Activated CD4-positive, alpha-beta memory T cell treated with anti-CD3 and anti-CD28 coated beads for 36 hours (primary cell): ENCODE data around the gene SGPP1. TPM values are rescaled to one million over a fixed set of nuclear protein-coding genes. Genes with fewer than 3 reads are reported as not detected.
"Not testable (repeated sequence)": the region's sequence is repeated elsewhere in the genome, so short reads cannot be mapped to it uniquely, and the experiment has no call there.

Experiments used
- CTCF ChIA-PET: fragments of 350-600 bp; sonication (Branson Sonifier 250); formaldehyde crosslinking; loops from one replicate; lab custom pipeline; 2021; ENCODE audit warnings: antibody characterized with exemption, inconsistent platforms; lab: Charles Lee
- POLR2A ChIA-PET: fragments of 350-600 bp; sonication (Branson Sonifier 250); formaldehyde crosslinking; loops from one replicate; lab custom pipeline; 2021; ENCODE audit warnings: antibody characterized with exemption; lab: Charles Lee
- DNase-seq: peaks from one replicate; pipeline ENCODE4 v3.0.0-alpha.2; 2020
- H3K27ac Mint-ChIP-seq: one replicate; pipeline ENCODE4 v1.8.0; 2021; ENCODE audit warnings: mixed read lengths
- H3K27me3 Mint-ChIP-seq: one replicate; pipeline ENCODE4 v1.8.0; 2021; ENCODE audit warnings: mixed read lengths
- H3K36me3 Mint-ChIP-seq: one replicate; pipeline ENCODE4 v1.8.0; 2021; ENCODE audit warnings: mixed read lengths
- H3K4me1 Mint-ChIP-seq: one replicate; pipeline ENCODE4 v1.8.0; 2021; ENCODE audit warnings: low read depth, mixed read lengths
- H3K4me3 Mint-ChIP-seq: one replicate; pipeline ENCODE4 v1.8.0; 2021; ENCODE audit warnings: mild to moderate bottlenecking, mixed read lengths
- H3K9me3 Mint-ChIP-seq: one replicate; pipeline ENCODE4 v1.8.0; 2021; ENCODE audit warnings: mixed read lengths
- intact Hi-C: fragments of 100-400 bp; cut with micrococcal nuclease; formaldehyde crosslinking; loops from one replicate; pipeline ENCODE4 v1.15.1; 2023
- total RNA-seq, 2 experiments: library from RNA; stranded (reverse); gene quantifications; one replicate each; pipeline ENCODE4 v1.2.3, GENCODE V29; 2021

SGPP1 gene
- total RNA-seq, 2 experiments from 2014 or later = 10.5 to 11.3 TPM

DNA sequence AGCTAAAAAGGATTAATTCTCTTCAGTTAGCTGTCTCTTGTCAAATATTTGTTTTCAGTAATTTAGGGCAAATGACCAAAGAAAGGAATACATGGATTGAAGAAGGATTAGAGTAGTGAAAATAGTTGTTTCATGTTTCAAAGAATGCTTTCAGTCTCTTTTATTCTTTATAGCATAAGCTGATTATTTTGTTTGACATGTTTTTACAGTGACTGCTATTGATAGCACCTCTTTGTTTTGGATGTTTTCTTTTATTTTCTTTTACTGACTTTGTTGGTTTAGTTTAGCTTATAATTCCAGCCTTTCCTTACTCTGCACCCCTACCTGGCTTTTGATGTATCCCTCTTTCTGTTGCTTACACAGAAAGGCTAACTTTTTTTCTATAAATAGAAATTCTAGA is 29.3 kb upstream of the SGPP1 start:
- ChIA-PET POLR2A (no interaction called here), CTCF (interaction anchor here (1.0 to 1.3 kb wide), 2 partner anchors 9 to 13 kb away, joined by 4 to 5 read pairs; no protein-coding TSS in a partner anchor)
- Mint-ChIP-seq H3K27me3 (no peaks in the 10 kb centered on the region), H3K4me1 (peaks cover 10% of the 10 kb centered on the region), H3K4me3 (no peak overlapping the region), H3K27ac (no peak overlapping the region), H3K9me3 (no peaks in the 10 kb centered on the region), H3K36me3 (no peaks in the 10 kb centered on the region)
- intact Hi-C loops = no loop called here
- DNase-seq = no peak

DNA sequence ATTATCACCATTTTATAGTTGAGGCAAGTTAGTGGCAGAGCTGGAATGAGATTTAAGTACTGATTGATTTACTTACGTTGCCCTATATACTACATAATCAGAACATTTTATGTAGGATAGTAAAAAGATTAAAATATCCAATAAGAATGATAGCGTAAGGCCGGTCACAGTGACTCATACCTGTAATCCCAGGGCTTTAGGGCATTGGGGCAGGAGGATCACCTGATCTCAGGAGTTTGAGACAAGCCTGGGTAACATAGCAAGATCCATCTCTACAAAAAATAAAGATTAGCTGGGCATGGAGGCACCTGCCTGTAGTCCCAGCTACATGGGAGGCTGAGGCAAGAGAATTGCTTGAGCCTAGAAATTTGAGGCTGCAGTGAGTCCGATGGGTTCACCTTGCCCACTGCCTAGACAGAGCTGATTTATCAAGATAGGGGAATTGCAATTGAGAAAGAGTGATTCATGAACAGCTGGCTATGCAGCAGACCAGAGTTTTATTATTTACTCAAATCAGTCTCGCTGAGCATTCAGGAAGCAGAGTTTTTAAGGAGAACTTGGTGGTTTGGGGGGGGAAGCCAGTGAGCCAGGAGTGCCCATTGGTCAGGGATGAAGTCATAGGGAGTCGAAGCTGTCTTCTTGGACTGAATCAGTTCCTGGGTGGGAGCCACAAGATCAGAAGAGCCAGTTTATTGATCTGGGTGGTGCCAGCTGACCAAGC is 24.7 kb upstream of the SGPP1 start:
- no peak overlapping the region for H3K27ac Mint-ChIP-seq
- no peaks in the 10 kb centered on the region for H3K4me1 Mint-ChIP-seq
- ChIA-PET POLR2A (no interaction called here), CTCF (interaction anchor here (1.0 kb wide), 1 partner anchor 24 kb away, joined by 3 read pairs; no protein-coding TSS in a partner anchor)
- no peaks in the 10 kb centered on the region for H3K27me3 Mint-ChIP-seq
- no peak overlapping the region for H3K4me3 Mint-ChIP-seq
- intact Hi-C loops = no loop called here
- no peaks in the 10 kb centered on the region for H3K36me3 Mint-ChIP-seq
- peak; percentile 22 for DNase-seq
- no peaks in the 10 kb centered on the region for H3K9me3 Mint-ChIP-seq

DNA sequence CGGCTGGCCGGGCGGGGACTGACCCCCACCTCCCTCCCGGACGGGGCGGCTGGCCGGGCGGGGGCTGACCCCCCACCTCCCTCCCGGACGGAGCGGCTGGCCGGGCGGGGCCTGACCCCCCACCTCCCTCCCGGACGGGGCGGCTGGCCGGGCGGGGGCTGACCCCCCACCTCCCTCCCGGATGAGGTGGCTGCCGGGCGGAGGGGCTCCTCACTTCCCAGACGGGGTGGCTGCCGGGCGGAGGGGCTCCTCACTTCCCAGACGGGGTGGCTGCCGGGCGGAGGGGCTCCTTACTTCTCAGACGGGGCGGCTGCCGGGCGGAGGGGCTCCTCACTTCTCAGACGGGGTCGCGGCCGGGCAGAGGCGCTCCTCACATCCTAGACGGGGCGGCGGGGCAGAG is 23.2 kb upstream of the SGPP1 start:
- H3K36me3 Mint-ChIP-seq, H3K27ac Mint-ChIP-seq, H3K27me3 Mint-ChIP-seq, H3K9me3 Mint-ChIP-seq, CTCF ChIA-PET, H3K4me3 Mint-ChIP-seq, H3K4me1 Mint-ChIP-seq, intact Hi-C loops, DNase-seq, POLR2A ChIA-PET: not testable (repeated sequence)

DNA sequence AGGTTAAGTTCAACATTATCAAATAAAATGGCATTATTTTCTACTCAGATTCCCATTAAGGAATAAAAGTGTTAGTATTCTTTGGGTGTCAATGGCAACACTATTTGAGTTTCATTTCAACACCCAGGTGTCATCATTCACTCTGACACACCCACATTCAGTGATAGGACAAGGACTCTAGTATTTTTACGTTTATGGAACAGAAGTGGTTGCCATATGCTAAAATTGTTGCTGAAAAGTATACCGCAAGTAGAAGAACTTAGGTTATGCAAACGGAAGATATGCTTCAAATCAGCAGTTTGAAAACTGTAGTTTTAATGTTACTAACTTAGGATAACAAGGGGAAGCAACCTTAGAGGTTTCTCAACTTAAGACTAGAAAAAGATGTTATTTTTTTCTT is 20.0 kb upstream of the SGPP1 start:
- ChIA-PET CTCF (no interaction called here), POLR2A (no interaction called here)
- Mint-ChIP-seq H3K4me1 (peaks cover 11% of the 10 kb centered on the region), H3K4me3 (no peak overlapping the region), H3K27ac (no peak overlapping the region), H3K27me3 (no peaks in the 10 kb centered on the region), H3K36me3 (no peaks in the 10 kb centered on the region), H3K9me3 (no peaks in the 10 kb centered on the region)
- DNase-seq = no peak
- intact Hi-C loops = no loop called here

DNA sequence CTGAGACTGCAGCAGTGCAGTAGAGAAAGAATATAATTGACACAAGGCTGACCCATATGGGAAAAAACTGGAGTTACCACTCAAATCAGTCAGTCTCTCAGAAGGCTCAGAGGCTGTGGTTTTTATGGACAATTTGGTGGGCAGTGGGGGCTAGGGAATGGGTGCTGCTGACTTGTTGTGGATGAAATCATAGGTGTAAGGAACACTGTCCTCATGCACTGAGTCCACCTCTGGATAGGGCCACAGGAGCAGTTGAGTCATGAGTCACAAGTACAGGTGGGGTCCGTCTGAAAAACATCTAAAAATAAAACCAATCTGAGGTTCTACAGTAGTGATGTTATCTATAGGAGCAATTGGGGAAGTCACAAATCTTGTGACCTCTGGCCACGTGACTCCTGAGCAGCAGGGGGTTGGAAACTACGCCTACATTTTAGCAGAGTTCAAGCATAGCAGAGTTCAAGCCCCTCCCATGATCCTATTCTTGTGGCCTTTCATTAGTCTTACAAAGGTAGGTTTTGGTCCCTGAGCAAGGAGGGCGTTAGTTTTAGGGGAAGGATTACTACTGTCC is 18.1 kb upstream of the SGPP1 start:
- no peaks in the 10 kb centered on the region for H3K27me3 Mint-ChIP-seq
- DNase-seq = peak; percentile 28
- H3K4me3 Mint-ChIP-seq = no peak overlapping the region
- H3K4me1 Mint-ChIP-seq = peaks cover 11% of the 10 kb centered on the region
- intact Hi-C loops = no loop called here
- ChIA-PET POLR2A (no interaction called here), CTCF (no interaction called here)
- H3K27ac Mint-ChIP-seq = no peak overlapping the region
- no peaks in the 10 kb centered on the region for H3K9me3 Mint-ChIP-seq
- no peaks in the 10 kb centered on the region for H3K36me3 Mint-ChIP-seq

DNA sequence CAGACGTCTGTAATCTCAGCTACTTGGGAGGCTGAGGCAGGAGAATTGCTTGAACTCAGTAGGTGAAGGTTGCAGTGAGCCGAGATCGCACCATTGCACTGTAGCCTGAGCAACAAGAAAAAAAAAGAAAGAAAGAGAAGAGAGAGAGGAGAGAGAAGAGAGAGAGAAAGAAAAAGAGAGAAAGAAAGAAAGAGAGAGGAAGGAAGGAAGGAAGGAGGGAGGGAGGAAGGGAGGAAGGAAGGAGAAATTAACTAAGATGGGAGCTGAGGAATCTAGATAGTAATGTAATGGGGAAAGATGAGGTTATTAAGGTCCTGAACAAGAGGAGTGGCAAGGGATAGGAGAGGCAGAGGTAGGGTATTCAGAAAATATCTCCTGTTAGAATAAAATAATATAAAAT is 17.4 kb upstream of the SGPP1 start:
- ChIA-PET POLR2A (no interaction called here), CTCF (interaction anchor here (2.8 kb wide), 1 partner anchor 25 kb away, joined by 9 read pairs; no protein-coding TSS in a partner anchor)
- Mint-ChIP-seq H3K9me3 (no peaks in the 10 kb centered on the region), H3K27ac (no peak overlapping the region), H3K27me3 (no peaks in the 10 kb centered on the region), H3K4me3 (no peak overlapping the region), H3K4me1 (peaks cover 11% of the 10 kb centered on the region), H3K36me3 (no peaks in the 10 kb centered on the region)
- no peak for DNase-seq
- intact Hi-C loops = no loop called here

DNA sequence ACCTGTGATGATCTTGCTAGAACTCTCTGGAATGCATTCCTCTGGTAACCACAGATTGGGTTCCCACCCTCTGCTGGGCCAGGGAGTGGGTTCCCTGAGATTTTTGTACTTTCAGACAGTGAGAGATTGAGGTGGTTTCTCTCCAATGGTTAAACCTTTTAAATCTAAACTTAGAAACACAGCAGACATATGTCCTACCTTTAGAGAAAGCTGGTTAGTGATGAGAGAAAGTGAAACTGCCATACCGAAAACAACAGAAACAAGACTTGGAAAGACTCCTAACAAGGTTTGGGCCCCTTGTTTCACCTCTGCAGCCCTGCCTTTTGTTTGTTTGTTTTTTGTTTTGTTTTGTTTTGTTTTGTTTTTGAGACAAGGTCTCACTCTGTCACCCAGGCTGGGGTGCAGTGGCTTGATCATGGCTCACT is 9.7 kb upstream of the SGPP1 start:
- POLR2A ChIA-PET = interaction anchor here (1.2 kb wide), 1 partner anchor 96 kb away, joined by 3 read pairs; the partner anchor contains the start of gene WDR89

DNA sequence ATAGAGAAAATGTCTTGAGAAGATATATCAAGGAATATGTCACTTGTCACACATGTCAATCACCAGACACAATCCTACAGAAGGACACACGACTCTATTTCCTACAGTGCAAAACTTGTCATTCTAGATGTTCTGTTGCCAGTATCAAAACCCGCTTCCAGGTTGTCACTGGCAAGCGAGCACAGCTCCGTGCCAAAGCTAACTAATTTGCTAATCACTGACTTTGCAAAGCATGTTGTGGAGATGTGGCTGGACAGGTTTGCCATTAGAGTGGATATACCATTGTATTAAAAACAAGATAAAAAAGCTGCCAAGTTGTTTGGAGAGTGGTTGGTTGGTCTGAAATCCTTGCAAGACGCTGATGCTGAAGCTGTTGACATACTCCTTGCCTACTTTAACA is 7.9 kb upstream of the SGPP1 start:
- ChIA-PET CTCF (no interaction called here), POLR2A (no interaction called here)
- Mint-ChIP-seq H3K4me1 (peaks cover 11% of the 10 kb centered on the region), H3K4me3 (no peak overlapping the region), H3K9me3 (no peaks in the 10 kb centered on the region), H3K27me3 (no peaks in the 10 kb centered on the region), H3K36me3 (no peaks in the 10 kb centered on the region), H3K27ac (no peak overlapping the region)
- intact Hi-C loops = no loop called here
- no peak for DNase-seq

More for the DNA sequence above, 9.7 kb upstream of the SGPP1 start:
- no peak for DNase-seq
- Mint-ChIP-seq H3K27me3 (no peaks in the 10 kb centered on the region), H3K27ac (no peak overlapping the region), H3K36me3 (no peaks in the 10 kb centered on the region), H3K4me1 (peaks cover 11% of the 10 kb centered on the region), H3K9me3 (no peaks in the 10 kb centered on the region), H3K4me3 (no peak overlapping the region)
- CTCF ChIA-PET = interaction anchor here (0.8 to 1.0 kb wide), 2 partner anchors 30 to 32 kb away, joined by 3 to 5 read pairs; no protein-coding TSS in a partner anchor
- intact Hi-C loops = loop anchor here (1.0 kb wide), 1 partner anchor 9 kb away; the partner anchor contains the start of gene SGPP1

DNA sequence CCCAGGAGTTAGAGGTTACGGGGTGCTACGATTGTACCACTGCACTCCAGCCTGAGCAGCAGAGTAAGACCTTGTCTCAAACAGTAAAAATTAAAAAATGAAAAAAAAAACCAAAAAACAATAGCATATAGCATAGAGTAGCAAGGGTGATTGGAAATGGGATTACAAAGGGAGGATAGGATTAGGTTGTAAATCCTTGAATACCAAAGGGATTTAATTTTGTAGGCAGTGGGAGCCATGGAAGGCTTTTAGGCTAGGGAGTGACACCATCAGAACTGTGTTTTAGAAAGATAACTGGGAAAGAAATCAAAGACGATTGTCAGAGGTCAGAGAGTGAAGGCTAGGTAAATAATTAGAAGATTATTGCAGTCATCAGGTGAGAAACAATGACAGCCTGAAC is 2.8 kb upstream of the SGPP1 start:
- Mint-ChIP-seq H3K36me3 (peaks cover 2% of the 10 kb centered on the region), H3K27ac (no peak overlapping the region), H3K4me3 (no peak overlapping the region), H3K4me1 (peaks cover 15% of the 10 kb centered on the region), H3K9me3 (no peaks in the 10 kb centered on the region), H3K27me3 (no peaks in the 10 kb centered on the region)
- intact Hi-C loops = no loop called here
- no peak for DNase-seq
- ChIA-PET CTCF (interaction anchor here (0.7 kb wide), 1 partner anchor 574 kb away, joined by 3 read pairs; no protein-coding TSS in a partner anchor), POLR2A (interaction anchor here (0.7 kb wide), 1 partner anchor 323 kb away, joined by 3 read pairs; no protein-coding TSS in a partner anchor)

DNA sequence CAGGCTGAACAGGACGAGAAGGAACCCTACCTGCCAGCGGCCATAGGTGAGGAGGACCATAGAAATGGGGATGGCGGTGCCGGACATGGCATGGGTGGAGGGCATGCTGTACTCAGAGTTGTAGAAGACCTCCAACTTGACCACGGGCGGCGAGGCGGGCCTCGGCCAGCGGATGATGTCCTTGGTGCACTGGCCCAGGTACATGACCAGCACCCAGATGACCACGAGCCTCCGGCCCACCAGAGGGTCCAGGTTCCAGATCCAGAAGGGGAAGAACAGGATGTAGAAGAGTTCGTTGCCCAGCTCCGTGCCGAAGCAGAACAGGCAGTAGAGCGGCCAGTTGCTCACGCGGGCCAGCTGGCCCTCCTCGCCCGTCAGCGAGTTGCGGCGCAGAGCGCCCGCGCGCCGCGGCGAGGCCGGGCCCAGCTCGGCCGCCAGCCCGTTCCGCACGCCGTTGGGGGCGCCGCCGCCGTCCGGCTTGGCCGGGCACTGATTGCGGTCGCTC is 582 bp downstream of the SGPP1 start:
- no peaks in the 10 kb centered on the region for H3K9me3 Mint-ChIP-seq
- POLR2A ChIA-PET = interaction anchor here (0.6 to 2.0 kb wide), 2 partner anchors 85 to 400 kb away, joined by 3 to 9 read pairs; partner anchors contain the start of gene WDR89
- H3K27me3 Mint-ChIP-seq = no peaks in the 10 kb centered on the region
- intact Hi-C loops = loop anchor here (2.0 to 5.0 kb wide), 4 partner anchors 14 to 184 kb away; partner anchors contain the start of genes PPP2R5E and SYNE2
- CTCF ChIA-PET = interaction anchor here (0.5 to 1.9 kb wide), 3 partner anchors 10 to 338 kb away, joined by 3 to 7 read pairs (median 4); no protein-coding TSS in a partner anchor
- peaks cover 25% of the 10 kb centered on the region for H3K4me1 Mint-ChIP-seq
- DNase-seq = peak; percentile 36
- H3K27ac Mint-ChIP-seq = peak overlapping the region; percentile 86
- H3K36me3 Mint-ChIP-seq = peaks cover 2% of the 10 kb centered on the region
- H3K4me3 Mint-ChIP-seq = peak overlapping the region; percentile 98

DNA sequence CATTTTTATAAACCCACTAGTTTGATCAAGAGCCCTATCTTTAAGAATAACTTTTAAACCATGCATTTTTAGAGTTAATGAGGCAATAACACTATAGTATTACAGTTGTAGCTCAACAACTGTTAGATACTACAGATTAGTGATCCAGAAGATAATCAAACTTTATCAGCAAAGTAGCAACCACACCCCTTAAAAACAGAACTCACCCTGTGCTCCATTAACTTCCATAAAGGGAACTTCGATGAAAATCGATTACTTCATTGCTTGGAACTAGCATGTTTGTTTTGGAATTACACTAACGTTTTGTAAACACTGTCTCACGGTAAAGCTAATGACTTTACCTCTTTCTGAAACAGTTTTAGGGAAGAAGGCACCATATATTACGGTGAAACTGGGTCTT is 1.4 kb downstream of the SGPP1 start:
- Mint-ChIP-seq H3K36me3 (peaks cover 3% of the 10 kb centered on the region), H3K27ac (no peak overlapping the region), H3K9me3 (no peaks in the 10 kb centered on the region), H3K4me1 (peaks cover 25% of the 10 kb centered on the region), H3K4me3 (peak overlapping the region; percentile 98), H3K27me3 (no peaks in the 10 kb centered on the region)
- intact Hi-C loops = loop anchor here (2.0 to 5.0 kb wide), 4 partner anchors 14 to 184 kb away; partner anchors contain the start of genes PPP2R5E and SYNE2
- DNase-seq = no peak
- ChIA-PET POLR2A (no interaction called here), CTCF (interaction anchor here (1.3 to 2.0 kb wide), 3 partner anchors 44 to 183 kb away, joined by 3 to 10 read pairs (median 4); partner anchors contain the start of gene WDR89)
